GM21423 (cell line): ENCODE results near the gene IQSEC3.
"Not testable (repeated sequence)": the region's sequence is repeated elsewhere in the genome, so short reads cannot be mapped to it uniquely, and the experiment has no call there.

Experiments used
- ATAC-seq: cut with Tn5 transposase; IDR thresholded peaks from one replicate; pipeline ENCODE4 v1.9.1; 2021; ENCODE audit warnings: mild to moderate bottlenecking, moderate library complexity; ENCODE audit not compliant: unreplicated experiment

IQSEC3 gene

GRCh38 chr12:66428-66781, at the start of gene IQSEC3:
TSS of gene IQSEC3 (plus strand) at chr12:66767. CDS start at chr12:66883, 116 bp downstream.
- not testable (repeated sequence) for ATAC-seq

GRCh38 chr12:17370-18340, 48.9 kb upstream of the IQSEC3 start:
- ATAC-seq = not testable (repeated sequence)

- ATAC-seq = not testable (repeated sequence)
These were observed 47.6 kb upstream of the IQSEC3 start for GRCh38 chr12:18821-19567.

- ATAC-seq = not testable (repeated sequence)
These were observed 46.7 kb upstream of the IQSEC3 start for GRCh38 chr12:19906-20305.

GRCh38 chr12:20757-21156, 45.8 kb upstream of the IQSEC3 start:
- no peak for ATAC-seq

- ATAC-seq = peak; percentile 43
These were observed 45.0 kb upstream of the IQSEC3 start for GRCh38 chr12:21301-22189.

- no peak for ATAC-seq
These were observed 44.4 kb upstream of the IQSEC3 start for GRCh38 chr12:22190-22529.

- ATAC-seq = no peak
These were observed 43.9 kb upstream of the IQSEC3 start for GRCh38 chr12:22530-23201.

- ATAC-seq = not testable (repeated sequence)
These were observed 38.7 kb upstream of the IQSEC3 start for GRCh38 chr12:27904-28303.

GRCh38 chr12:38775-39174, 27.8 kb upstream of the IQSEC3 start:
- not testable (repeated sequence) for ATAC-seq

GRCh38 chr12:39555-40265, 26.9 kb upstream of the IQSEC3 start:
- not testable (repeated sequence) for ATAC-seq

GRCh38 chr12:44352-44751, 22.2 kb upstream of the IQSEC3 start:
- not testable (repeated sequence) for ATAC-seq

GRCh38 chr12:45235-45990, 21.2 kb upstream of the IQSEC3 start:
- ATAC-seq = not testable (repeated sequence)

- ATAC-seq = not testable (repeated sequence)
These were observed 20.6 kb upstream of the IQSEC3 start for GRCh38 chr12:45991-46358.

GRCh38 chr12:46542-46941, 20.0 kb upstream of the IQSEC3 start:
- ATAC-seq = not testable (repeated sequence)

- not testable (repeated sequence) for ATAC-seq
These were observed 18.8 kb upstream of the IQSEC3 start for GRCh38 chr12:47699-48226.

- ATAC-seq = not testable (repeated sequence)
These were observed 17.4 kb upstream of the IQSEC3 start for GRCh38 chr12:49149-49548.

- not testable (repeated sequence) for ATAC-seq
These were observed 15.5 kb upstream of the IQSEC3 start for GRCh38 chr12:51087-51486.

GRCh38 chr12:51962-52361, 14.6 kb upstream of the IQSEC3 start:
- not testable (repeated sequence) for ATAC-seq
